ENCODE data around the gene MLLT6.

Gene MLLT6

DNA sequence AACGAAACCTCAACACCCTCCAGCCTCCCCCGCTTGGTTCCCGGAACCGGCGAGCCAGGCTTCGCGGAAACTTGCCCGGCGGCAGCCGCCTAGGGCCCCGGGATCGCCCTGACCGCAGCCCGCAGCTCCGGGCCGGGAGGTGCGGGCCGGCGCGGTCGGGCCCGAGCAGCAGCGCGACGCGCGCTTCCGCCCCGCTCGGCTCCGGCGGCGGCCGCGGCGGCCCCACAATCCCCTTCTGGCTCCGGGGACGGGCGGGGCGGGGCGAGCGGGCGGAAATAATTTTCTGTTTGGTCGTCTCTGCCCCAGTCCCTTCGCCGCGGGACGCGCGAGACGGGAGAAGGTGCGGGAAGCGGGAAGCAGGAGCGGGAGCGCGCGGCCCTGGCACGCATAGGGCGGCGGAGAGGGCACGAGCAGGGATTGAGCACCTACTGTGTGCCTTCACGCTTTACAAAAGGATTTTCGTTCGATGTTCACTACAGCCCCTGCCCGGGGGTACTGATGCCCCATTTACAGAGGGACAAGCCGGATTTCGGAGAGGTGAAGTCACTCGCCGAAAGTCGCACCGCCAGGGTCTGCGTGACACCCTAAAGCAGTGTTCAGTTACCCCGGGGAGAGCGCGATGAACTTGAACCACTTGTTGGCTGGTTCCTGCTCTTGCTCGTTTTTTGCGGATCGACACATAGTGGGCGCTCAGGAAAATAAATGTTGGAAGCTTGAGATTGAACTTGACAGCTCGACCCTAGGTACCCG lies 2.7 kb upstream of the MLLT6 start:
- peak overlapping the region; percentile 97 for H3K9ac ChIP-seq
- peaks cover 21% of the 10 kb centered on the region for H3K79me2 ChIP-seq (ENCODE audit: insufficient read depth, low read depth)
- TF ChIP-seq, protein P1, sequence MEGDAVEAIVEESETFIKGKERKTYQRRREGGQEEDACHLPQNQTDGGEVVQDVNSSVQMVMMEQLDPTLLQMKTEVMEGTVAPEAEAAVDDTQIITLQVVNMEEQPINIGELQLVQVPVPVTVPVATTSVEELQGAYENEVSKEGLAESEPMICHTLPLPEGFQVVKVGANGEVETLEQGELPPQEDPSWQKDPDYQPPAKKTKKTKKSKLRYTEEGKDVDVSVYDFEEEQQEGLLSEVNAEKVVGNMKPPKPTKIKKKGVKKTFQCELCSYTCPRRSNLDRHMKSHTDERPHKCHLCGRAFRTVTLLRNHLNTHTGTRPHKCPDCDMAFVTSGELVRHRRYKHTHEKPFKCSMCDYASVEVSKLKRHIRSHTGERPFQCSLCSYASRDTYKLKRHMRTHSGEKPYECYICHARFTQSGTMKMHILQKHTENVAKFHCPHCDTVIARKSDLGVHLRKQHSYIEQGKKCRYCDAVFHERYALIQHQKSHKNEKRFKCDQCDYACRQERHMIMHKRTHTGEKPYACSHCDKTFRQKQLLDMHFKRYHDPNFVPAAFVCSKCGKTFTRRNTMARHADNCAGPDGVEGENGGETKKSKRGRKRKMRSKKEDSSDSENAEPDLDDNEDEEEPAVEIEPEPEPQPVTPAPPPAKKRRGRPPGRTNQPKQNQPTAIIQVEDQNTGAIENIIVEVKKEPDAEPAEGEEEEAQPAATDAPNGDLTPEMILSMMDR (conservative IDR thresholded peaks at IDR 0.05; ENCODE audit: low read depth, low read length) = no peak; the same call in 1 of the 2 replicates
- no peaks in the 10 kb centered on the region for H4K20me1 ChIP-seq (ENCODE audit: insufficient read depth)
- H3K4me2 ChIP-seq = peak overlapping the region; percentile 98
- no peaks in the 10 kb centered on the region for H3K27me3 ChIP-seq (ENCODE audit: insufficient read depth, low read depth)
- no peak overlapping the region for H3K4me3 ChIP-seq (IDR thresholded peaks at IDR 0.05; ENCODE audit: insufficient read depth, low read depth, low read length)
- peak overlapping the region; percentile 60 for H2AFZ ChIP-seq (ENCODE audit: low read depth)
- H3K4me1 ChIP-seq (ENCODE audit: low read depth, poor library complexity, severe bottlenecking) = peaks cover 42% of the 10 kb centered on the region
- peak overlapping the region; percentile 98 for H3K27ac ChIP-seq
- no peaks in the 10 kb centered on the region for H3K36me3 ChIP-seq (ENCODE audit: insufficient read depth)

DNA sequence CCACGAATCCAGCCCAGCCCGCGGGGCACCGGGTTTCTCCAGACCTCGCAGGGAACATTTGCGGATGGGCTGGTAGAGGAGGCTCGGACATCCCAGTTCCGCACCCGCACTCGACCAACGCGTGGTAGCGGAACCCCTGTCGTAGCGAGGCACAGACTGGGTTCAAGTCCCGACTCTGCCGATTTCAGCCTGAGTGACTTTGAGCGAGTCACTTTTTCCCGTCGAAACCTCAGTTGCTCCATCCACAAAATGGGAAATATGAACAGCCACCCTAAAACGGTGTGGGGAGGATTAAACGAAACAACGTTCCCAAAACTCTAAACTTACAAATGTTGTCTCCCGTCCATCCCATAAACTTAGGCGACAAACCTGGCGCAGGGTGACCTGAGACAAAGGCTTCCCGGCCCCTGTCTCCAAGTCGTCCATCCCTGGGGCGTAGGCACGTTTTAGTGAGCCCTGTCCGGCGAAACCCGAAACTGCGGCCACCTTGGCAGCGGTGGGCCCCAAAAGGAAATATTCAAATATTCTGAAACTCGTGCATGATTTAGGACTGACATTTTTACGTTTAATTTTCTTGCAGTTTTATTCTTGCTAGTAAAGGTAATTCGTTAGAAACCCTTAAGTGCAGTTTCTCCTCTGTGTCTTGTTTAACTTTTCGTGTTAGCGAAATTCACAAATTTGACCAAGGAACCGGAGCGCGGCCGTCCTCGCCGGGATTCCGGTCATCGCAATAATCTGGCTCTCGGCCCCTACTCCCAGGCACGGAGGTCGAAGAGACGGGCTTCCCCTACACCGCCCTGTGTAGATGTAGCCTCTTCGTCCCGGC lies 1.9 kb upstream of the MLLT6 start:
- Histone ChIP-seq H3K27ac (peak overlapping the region; percentile 98), H3K9ac (peak overlapping the region; percentile 97), H3K79me2 (ENCODE audit: insufficient read depth, low read depth) (peaks cover 28% of the 10 kb centered on the region), H3K4me2 (peak overlapping the region; percentile 98), H2AFZ (ENCODE audit: low read depth) (peak overlapping the region; percentile 51), H3K36me3 (ENCODE audit: insufficient read depth) (no peaks in the 10 kb centered on the region; the same call in 1 of the 2 replicates), H3K4me3 (IDR thresholded peaks at IDR 0.05; ENCODE audit: insufficient read depth, low read depth, low read length) (no peak overlapping the region), H3K4me1 (ENCODE audit: low read depth, poor library complexity, severe bottlenecking) (peaks cover 42% of the 10 kb centered on the region), H3K27me3 (ENCODE audit: insufficient read depth, low read depth) (no peaks in the 10 kb centered on the region), H4K20me1 (ENCODE audit: insufficient read depth) (no peaks in the 10 kb centered on the region)
- TF ChIP-seq, protein P1 (conservative IDR thresholded peaks at IDR 0.05; ENCODE audit: low read depth, low read length) = 0 out of 2 replicates have a peak, but pooled peaks have one; percentile 14

DNA sequence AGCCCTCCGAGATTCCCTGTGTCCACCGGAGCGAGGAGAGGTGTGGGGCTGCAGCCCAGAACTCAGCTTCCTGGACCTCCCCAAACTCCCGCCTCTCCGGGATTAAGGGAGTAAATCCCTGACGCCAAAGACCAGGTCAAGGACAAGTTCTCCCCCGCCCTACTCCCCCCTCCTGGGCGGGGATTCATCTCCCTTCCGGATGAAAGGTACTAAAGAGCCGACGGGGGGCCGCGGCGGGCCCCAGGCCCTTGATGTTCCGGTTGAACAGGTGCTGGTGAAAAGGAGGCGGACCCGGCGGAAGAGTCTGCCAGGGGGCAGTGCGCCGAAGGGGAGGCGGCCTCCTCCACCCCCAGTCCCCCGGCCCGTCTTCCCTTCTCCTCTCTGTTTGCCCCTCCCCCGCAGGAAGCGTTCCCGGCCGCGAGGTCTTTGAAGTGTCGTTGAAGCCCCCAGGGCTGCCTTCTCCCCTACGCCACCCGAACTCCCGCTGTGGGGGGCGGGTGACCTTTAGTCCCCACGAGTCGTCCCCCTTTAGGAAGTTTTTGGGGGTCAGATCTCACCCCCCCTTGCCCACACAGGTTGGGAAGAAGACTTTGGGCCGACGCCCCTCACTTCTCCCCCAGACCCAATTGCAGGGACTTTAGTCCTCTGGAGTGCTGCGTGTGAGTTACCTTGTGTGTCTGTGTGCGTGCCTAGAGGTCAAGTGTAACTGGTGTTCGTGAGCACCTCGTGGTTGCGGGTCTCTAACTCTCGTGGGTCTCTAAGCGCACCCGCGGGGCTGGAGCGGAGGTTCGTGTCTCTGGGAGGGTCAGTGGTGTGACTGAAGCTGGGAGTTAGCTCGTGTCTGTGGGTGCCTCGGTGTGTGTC lies 1.1 kb upstream of the MLLT6 start:
- H3K4me1 ChIP-seq (ENCODE audit: low read depth, poor library complexity, severe bottlenecking) = peaks cover 39% of the 10 kb centered on the region
- H2AFZ ChIP-seq (ENCODE audit: low read depth) = peak overlapping the region; percentile 51
- peak overlapping the region; percentile 98 for H3K27ac ChIP-seq
- peaks cover 29% of the 10 kb centered on the region for H3K79me2 ChIP-seq (ENCODE audit: insufficient read depth, low read depth)
- peak overlapping the region; percentile 97 for H3K9ac ChIP-seq
- TF ChIP-seq, protein P1 (conservative IDR thresholded peaks at IDR 0.05; ENCODE audit: low read depth, low read length) = no peak
- H3K27me3 ChIP-seq (ENCODE audit: insufficient read depth, low read depth) = no peaks in the 10 kb centered on the region
- no peak overlapping the region for H3K4me3 ChIP-seq (IDR thresholded peaks at IDR 0.05; ENCODE audit: insufficient read depth, low read depth, low read length)
- H3K4me2 ChIP-seq = peak overlapping the region; percentile 98
- no peaks in the 10 kb centered on the region for H4K20me1 ChIP-seq (ENCODE audit: insufficient read depth)
- H3K36me3 ChIP-seq (ENCODE audit: insufficient read depth) = no peaks in the 10 kb centered on the region; the same call in 1 of the 2 replicates

DNA sequence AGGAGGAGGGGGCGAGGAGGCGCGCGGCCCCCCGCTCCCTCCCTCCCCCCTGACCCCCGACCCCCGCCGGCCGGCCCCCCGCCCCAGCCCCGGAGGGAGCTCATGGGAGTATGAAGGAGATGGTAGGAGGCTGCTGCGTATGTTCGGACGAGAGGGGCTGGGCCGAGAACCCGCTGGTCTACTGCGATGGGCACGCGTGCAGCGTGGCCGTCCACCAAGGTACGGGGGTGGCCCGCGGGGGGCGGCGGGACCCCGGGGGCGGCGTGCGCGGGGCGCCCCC lies 390 bp downstream of the MLLT6 start:
- TF ChIP-seq, protein P1 (conservative IDR thresholded peaks at IDR 0.05; ENCODE audit: low read depth, low read length) = no peak
- H3K4me2 ChIP-seq = peak overlapping the region; percentile 94; the same call in 1 of the 2 replicates
- no peaks in the 10 kb centered on the region for H4K20me1 ChIP-seq (ENCODE audit: insufficient read depth)
- peaks cover 24% of the 10 kb centered on the region for H3K4me1 ChIP-seq (ENCODE audit: low read depth, poor library complexity, severe bottlenecking)
- 0 out of 2 replicates have a peak overlapping the region, but pooled peaks have one; percentile 29 for H2AFZ ChIP-seq (ENCODE audit: low read depth)
- peak overlapping the region; percentile 33; the same call in 1 of the 2 replicates for H3K27ac ChIP-seq
- no peak overlapping the region for H3K4me3 ChIP-seq (IDR thresholded peaks at IDR 0.05; ENCODE audit: insufficient read depth, low read depth, low read length)
- H3K27me3 ChIP-seq (ENCODE audit: insufficient read depth, low read depth) = no peaks in the 10 kb centered on the region
- peak overlapping the region; percentile 71; the same call in 1 of the 2 replicates for H3K9ac ChIP-seq
- H3K36me3 ChIP-seq (ENCODE audit: insufficient read depth) = no peaks in the 10 kb centered on the region; the same call in 1 of the 2 replicates
- H3K79me2 ChIP-seq (ENCODE audit: insufficient read depth, low read depth) = peaks cover 36% of the 10 kb centered on the region

Measured in KMS-11 (cell line).